GM23248 (cell line): Measurements from ENCODE around the gene PRR29. TPM values are rescaled to one million over a fixed set of nuclear protein-coding genes. Genes with fewer than 3 reads are reported as not detected.
A peak's percentile ranks its signal among the peaks of the same experiment; 100 is the strongest.

Experiments
- DNase-seq: peaks from one replicate; pipeline ENCODE4 v3.0.0-alpha.2; 2015
- H2AFZ ChIP-seq: fragments of 200-600 bp; sonication (generic); 2 replicates; pipeline ENCODE4 v1.6.1; 2016; ENCODE audit warnings: antibody characterized with exemption
- H3F3A ChIP-seq: fragments of 200-600 bp; sonication (generic); 2 replicates; pipeline ENCODE4 v1.6.1; 2016; ENCODE audit warnings: mild to moderate bottlenecking, antibody characterized with exemption, mixed run types; ENCODE audit not compliant: insufficient read depth
- H3K27ac ChIP-seq: fragments of 200-600 bp; sonication (generic); 2 replicates; pipeline ENCODE4 v1.5.1; 2016; ENCODE audit warnings: mild to moderate bottlenecking
- H3K27me3 ChIP-seq: fragments of 200-600 bp; sonication (generic); replicated peaks from 2 replicates; pipeline ENCODE4 v1.6.1; 2016; ENCODE audit warnings: mild to moderate bottlenecking; ENCODE audit not compliant: insufficient read depth
- H3K36me3 ChIP-seq: fragments of 200-600 bp; sonication (generic); 2 replicates; pipeline ENCODE4 v1.6.1; 2016; ENCODE audit warnings: low read depth, mild to moderate bottlenecking
- H3K4me1 ChIP-seq: fragments of 200-600 bp; sonication (generic); 2 replicates; pipeline ENCODE4 v1.6.1; 2016; ENCODE audit warnings: mild to moderate bottlenecking; ENCODE audit not compliant: insufficient read depth
- H3K4me2 ChIP-seq: fragments of 200-600 bp; sonication (generic); one replicate; pipeline ENCODE4 v1.6.1; 2016; ENCODE audit warnings: mild to moderate bottlenecking; ENCODE audit not compliant: unreplicated experiment
- H3K4me3 ChIP-seq: fragments of 200-600 bp; sonication (generic); 2 replicates; pipeline ENCODE4 v1.5.1; 2016; ENCODE audit warnings: mild to moderate bottlenecking
- H3K79me2 ChIP-seq: fragments of 200-600 bp; sonication (generic); 2 replicates; pipeline ENCODE4 v1.6.1; 2016; ENCODE audit warnings: mild to moderate bottlenecking; ENCODE audit not compliant: insufficient read depth
- H3K9ac ChIP-seq: fragments of 200-600 bp; sonication (generic); 2 replicates; pipeline ENCODE4 v1.6.1; 2016; ENCODE audit warnings: mild to moderate bottlenecking
- H3K9me2 ChIP-seq: fragments of 200-600 bp; sonication (generic); 2 replicates; pipeline ENCODE4 v1.6.1; 2016; ENCODE audit warnings: mixed run types, mild to moderate bottlenecking, moderate library complexity; ENCODE audit not compliant: insufficient read depth
- H3K9me3 ChIP-seq: fragments of 200-600 bp; sonication (generic); one replicate; pipeline ENCODE4 v1.6.1; 2017; ENCODE audit warnings: low read depth
- H4K20me1 ChIP-seq: fragments of 200-600 bp; sonication (generic); 2 replicates; pipeline ENCODE4 v1.6.0; 2016; ENCODE audit not compliant: insufficient read depth
- EZH2 ChIP-seq: fragments of 200-600 bp; sonication (generic); IDR thresholded peaks from 2 replicates; pipeline ENCODE4 v1.6.1; 2018; ENCODE audit warnings: antibody characterized with exemption, mild to moderate bottlenecking; ENCODE audit not compliant: insufficient read depth, poor library complexity, severe bottlenecking
- EZH2phosphoT487 ChIP-seq: fragments of 200-600 bp; sonication (generic); IDR thresholded peaks from 2 replicates; pipeline ENCODE4 v1.6.1; 2018; ENCODE audit warnings: antibody characterized with exemption, moderate library complexity, mild to moderate bottlenecking, low read depth; ENCODE audit not compliant: insufficient read depth
- WGBS, 2 experiments: methylation state at CpG; one replicate each; pipeline ENCODE4 v1.1.6; 2015 to 2017; ENCODE audit warnings: low lambda C conversion rate in 2 of 2, low coverage in 1 of 2; ENCODE audit errors: missing lambda C conversion rate in 2 of 2; 5-methylcytosine and 5-hydroxymethylcytosine counted together
- in situ Hi-C: fragments of 300-500 bp; cut with MboI; formaldehyde crosslinking; loops from 2 replicates; pipeline ENCODE4 v1.15.0; 2020
- polyA plus RNA-seq: library from polyadenylated mRNA; unstranded; fragments of >200 nt; fragmentation: Nextera tagmentation; extraction: Ambion mirVana; gene quantifications from 2 replicates; pipeline ENCODE4 v1.2.1, GENCODE V29; 2016
- total RNA-seq: library from RNA; depleted of rRNA; stranded (reverse); fragments of >200 nt; shearing (Covaris generic); gene quantifications from 2 replicates; pipeline ENCODE4 v1.2.3, GENCODE V29; 2014; rRNA removed

PRR29 gene
- not detected in 2 replicates for total RNA-seq
- polyA plus RNA-seq = 0.47 TPM in 1 of 2 replicates, not detected in the other

GRCh38 chr17:63998050-63998720, at the start of gene PRR29:
TSS of gene PRR29 (plus strand) at chr17:63998351. CDS start at chr17:63998365, 14 bp downstream.
- H3K9me2 ChIP-seq = no peaks in the 10 kb centered on the region
- H3K27ac ChIP-seq = no peak within 1 kb of the TSS
- H3K4me2 ChIP-seq = peak within 1 kb of the TSS; percentile 79
- TF ChIP-seq EZH2 = no peak
- TF ChIP-seq EZH2phosphoT487 = no peak
- DNase-seq = peak; percentile 84
- WGBS, 2 experiments = 0 to 3% methylated on average over 10 to 40 of the region's 43 CpGs
- no peaks in the 10 kb centered on the region for H3F3A ChIP-seq
- H3K4me3 ChIP-seq = peak within 1 kb of the TSS; percentile 70
- H2AFZ ChIP-seq = peak within 1 kb of the TSS; percentile 74
- H4K20me1 ChIP-seq = no peaks in the 10 kb centered on the region
- no peaks in the 10 kb centered on the region for H3K4me1 ChIP-seq
- H3K9me3 ChIP-seq = no peaks in the 10 kb centered on the region
- H3K9ac ChIP-seq = peak within 1 kb of the TSS; percentile 20; the same call in 1 of the 2 replicates
- in situ Hi-C loops = no loop called here
- peaks cover 32% of the 10 kb centered on the region for H3K27me3 ChIP-seq
- no peaks in the 10 kb centered on the region for H3K36me3 ChIP-seq
- no peaks in the 10 kb centered on the region for H3K79me2 ChIP-seq

- TF ChIP-seq EZH2phosphoT487 = no peak
- TF ChIP-seq EZH2 = no peak
- Histone ChIP-seq H3K4me1 (no peaks in the 10 kb centered on the region), H3K9me3 (no peaks in the 10 kb centered on the region), H2AFZ (no peak overlapping the region), H3K9ac (no peak overlapping the region), H3K4me2 (no peak overlapping the region), H3K27me3 (no peaks in the 10 kb centered on the region), H3K9me2 (no peaks in the 10 kb centered on the region), H3K4me3 (no peak overlapping the region), H3K27ac (no peak overlapping the region), H3F3A (no peaks in the 10 kb centered on the region), H3K36me3 (no peaks in the 10 kb centered on the region), H4K20me1 (no peaks in the 10 kb centered on the region), H3K79me2 (no peaks in the 10 kb centered on the region)
- in situ Hi-C loops = no loop called here
- WGBS, 2 experiments = 64 to 75% methylated on average over 9 of the region's 9 CpGs
- no peak for DNase-seq
These were observed 49.6 kb upstream of the PRR29 start for GRCh38 chr17:63948521-63948920.

GRCh38 chr17:63949576-63950250, 48.4 kb upstream of the PRR29 start:
- Histone ChIP-seq H2AFZ (no peak overlapping the region), H3K36me3 (no peaks in the 10 kb centered on the region), H3K9ac (no peak overlapping the region), H3K79me2 (no peaks in the 10 kb centered on the region), H3K4me3 (no peak overlapping the region), H3K4me1 (no peaks in the 10 kb centered on the region), H3K9me2 (no peaks in the 10 kb centered on the region), H3F3A (no peaks in the 10 kb centered on the region), H3K4me2 (no peak overlapping the region), H3K27ac (no peak overlapping the region), H4K20me1 (no peaks in the 10 kb centered on the region), H3K27me3 (no peaks in the 10 kb centered on the region), H3K9me3 (no peaks in the 10 kb centered on the region)
- 47 to 49% methylated on average over 12 to 18 of the region's 18 CpGs for WGBS, 2 experiments
- in situ Hi-C loops = no loop called here
- DNase-seq = no peak
- TF ChIP-seq EZH2phosphoT487 (no peak), EZH2 (no peak)

- Histone ChIP-seq H3K9ac (no peak overlapping the region), H3F3A (no peaks in the 10 kb centered on the region), H3K27ac (no peak overlapping the region), H4K20me1 (no peaks in the 10 kb centered on the region), H2AFZ (no peak overlapping the region), H3K4me3 (no peak overlapping the region), H3K36me3 (no peaks in the 10 kb centered on the region), H3K9me3 (no peaks in the 10 kb centered on the region), H3K4me2 (no peak overlapping the region), H3K79me2 (no peaks in the 10 kb centered on the region), H3K4me1 (no peaks in the 10 kb centered on the region), H3K27me3 (no peaks in the 10 kb centered on the region), H3K9me2 (no peaks in the 10 kb centered on the region)
- no peak for DNase-seq
- TF ChIP-seq EZH2 (no peak), EZH2phosphoT487 (no peak)
- 74 to 80% methylated on average over 25 to 29 of the region's 29 CpGs for WGBS, 2 experiments
- in situ Hi-C loops = no loop called here
These were observed 46.9 kb upstream of the PRR29 start for GRCh38 chr17:63950940-63951907.
